AG10803 (cell line): ENCODE data around the gene RNF208.

Experiments used
- DNase-seq: peaks from one replicate; pipeline ENCODE4 v3.0.0; 2010; ENCODE audit warnings: low read depth
- H3K4me3 ChIP-seq: 2 replicates; pipeline ENCODE4 v1.5.1; 2011; ENCODE audit warnings: mild to moderate bottlenecking, low read length, control low read depth
- TF ChIP-seq, protein P1 (sequence below): conservative IDR thresholded peaks from 2 replicates; pipeline ENCODE4 v1.5.1; 2011; ENCODE audit warnings: mild to moderate bottlenecking, low read length, control low read depth, inconsistent platforms

The RNF208 gene

GRCh38 chr9:137234758-137235423 is 12.9 kb upstream of the RNF208 start:
- TF ChIP-seq, protein P1, sequence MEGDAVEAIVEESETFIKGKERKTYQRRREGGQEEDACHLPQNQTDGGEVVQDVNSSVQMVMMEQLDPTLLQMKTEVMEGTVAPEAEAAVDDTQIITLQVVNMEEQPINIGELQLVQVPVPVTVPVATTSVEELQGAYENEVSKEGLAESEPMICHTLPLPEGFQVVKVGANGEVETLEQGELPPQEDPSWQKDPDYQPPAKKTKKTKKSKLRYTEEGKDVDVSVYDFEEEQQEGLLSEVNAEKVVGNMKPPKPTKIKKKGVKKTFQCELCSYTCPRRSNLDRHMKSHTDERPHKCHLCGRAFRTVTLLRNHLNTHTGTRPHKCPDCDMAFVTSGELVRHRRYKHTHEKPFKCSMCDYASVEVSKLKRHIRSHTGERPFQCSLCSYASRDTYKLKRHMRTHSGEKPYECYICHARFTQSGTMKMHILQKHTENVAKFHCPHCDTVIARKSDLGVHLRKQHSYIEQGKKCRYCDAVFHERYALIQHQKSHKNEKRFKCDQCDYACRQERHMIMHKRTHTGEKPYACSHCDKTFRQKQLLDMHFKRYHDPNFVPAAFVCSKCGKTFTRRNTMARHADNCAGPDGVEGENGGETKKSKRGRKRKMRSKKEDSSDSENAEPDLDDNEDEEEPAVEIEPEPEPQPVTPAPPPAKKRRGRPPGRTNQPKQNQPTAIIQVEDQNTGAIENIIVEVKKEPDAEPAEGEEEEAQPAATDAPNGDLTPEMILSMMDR = no peak
- no peak overlapping the region for H3K4me3 ChIP-seq
- DNase-seq = no peak

- DNase-seq = no peak
- TF ChIP-seq, protein P1 = no peak
- H3K4me3 ChIP-seq = no peak overlapping the region
These were observed 12.1 kb upstream of the RNF208 start for GRCh38 chr9:137234055-137234697.

DNA sequence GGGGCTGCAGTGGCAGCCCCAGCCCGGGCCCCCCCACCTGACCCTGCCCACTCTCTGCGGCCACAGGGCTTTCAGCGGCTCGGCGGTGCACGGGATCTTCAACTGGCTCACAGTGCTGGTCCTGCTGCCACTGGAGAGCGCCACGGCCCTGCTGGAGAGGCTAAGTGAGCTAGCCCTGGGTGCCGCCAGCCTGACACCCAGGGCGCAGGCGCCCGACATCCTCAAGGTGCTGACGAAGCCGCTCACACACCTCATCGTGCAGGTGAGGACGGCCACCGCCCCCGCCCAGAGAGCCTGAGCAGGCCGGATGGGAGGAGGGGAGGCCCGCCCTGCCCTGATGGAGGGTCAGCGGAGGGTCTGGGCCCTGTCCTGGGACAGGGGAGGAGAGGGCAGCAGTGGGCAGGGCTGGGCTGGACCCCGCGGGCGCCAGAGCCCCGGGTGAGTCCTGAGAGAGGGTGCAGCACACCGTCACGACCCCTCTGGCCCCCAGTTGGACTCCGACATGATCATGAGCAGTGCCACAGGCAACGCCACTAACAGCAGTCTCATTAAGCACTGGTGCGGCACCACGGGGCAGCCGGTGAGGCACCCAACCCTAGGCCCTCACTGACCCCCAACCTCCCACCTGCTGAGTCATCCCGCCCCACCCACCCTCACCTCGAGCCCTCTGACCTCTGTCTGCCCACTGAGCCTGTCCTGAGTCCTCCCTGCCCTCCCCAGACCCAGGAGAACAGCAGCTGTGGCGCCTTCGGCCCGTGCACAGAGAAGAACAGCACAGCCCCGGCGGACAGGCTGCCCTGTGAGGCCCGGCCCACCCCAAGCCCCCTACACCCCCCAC is 11.3 kb upstream of the RNF208 start:
- TF ChIP-seq, protein P1 = no peak
- no peak for DNase-seq

DNA sequence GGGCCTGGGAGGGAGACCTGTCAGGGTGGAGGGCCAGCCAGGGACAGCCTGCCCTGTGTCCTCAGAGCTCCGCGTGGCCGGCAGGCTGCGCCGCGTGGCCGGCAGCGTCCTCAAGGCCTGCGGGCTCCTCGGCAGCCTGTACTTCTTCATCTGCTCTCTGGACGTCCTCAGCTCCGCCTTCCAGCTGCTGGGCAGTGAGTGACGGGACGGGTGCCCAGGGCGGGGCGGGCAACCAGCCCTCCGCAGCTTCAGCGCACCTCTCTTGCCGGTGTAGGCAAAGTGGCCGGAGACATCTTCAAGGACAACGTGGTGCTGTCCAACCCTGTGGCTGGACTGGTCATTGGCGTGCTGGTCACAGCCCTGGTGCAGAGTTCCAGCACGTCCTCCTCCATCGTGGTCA is 10.5 kb upstream of the RNF208 start:
- no peak for DNase-seq
- TF ChIP-seq, protein P1 = no peak
- H3K4me3 ChIP-seq = no peak overlapping the region

More for the DNA sequence above, 11.3 kb upstream of the RNF208 start:
- no peak overlapping the region for H3K4me3 ChIP-seq

DNA sequence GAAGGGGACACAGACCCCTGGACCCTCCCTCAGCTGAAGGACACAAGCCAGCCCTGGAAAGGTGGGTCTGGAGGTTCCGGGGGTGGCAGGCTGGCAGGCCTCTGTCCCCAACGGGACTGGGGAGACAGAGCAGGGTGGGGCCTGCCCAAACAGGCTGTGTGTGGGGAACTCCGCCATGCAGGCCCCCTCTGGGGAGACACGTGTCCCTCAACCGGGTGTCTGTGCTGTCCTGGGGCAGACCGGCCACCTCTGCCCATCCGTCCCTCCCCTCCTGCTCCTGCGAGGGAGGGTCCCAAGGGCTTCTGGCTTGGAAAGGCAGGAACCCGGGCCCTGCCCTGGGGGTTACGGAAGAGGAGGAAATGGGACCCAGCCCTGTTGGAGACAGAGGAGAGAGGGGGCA is 10.1 kb upstream of the RNF208 start:
- TF ChIP-seq, protein P1 = no peak
- H3K4me3 ChIP-seq = no peak overlapping the region
- no peak for DNase-seq

- DNase-seq = no peak
- TF ChIP-seq, protein P1 = no peak
- H3K4me3 ChIP-seq = no peak overlapping the region
These were observed 9.5 kb upstream of the RNF208 start for GRCh38 chr9:137231372-137232039.
